Activated T-cell treated with anti-CD3 and anti-CD28 coated beads, Interleukin-2, amount 50 U/mL, for 72 hours (primary cell): ENCODE measurements around the gene ACSS1. TPM values are rescaled to one million over a fixed set of nuclear protein-coding genes. Genes with fewer than 3 reads are reported as not detected.

Experiments
- ATAC-seq, 2 donors: fragments of 150-1000 bp; cut with Tn5 transposase; replicated peaks in 1 of 2; 2 replicates each; pipeline ENCODE4 v1.10.0; 2021; ENCODE audit warnings: moderate library complexity in 2 of 2, mild to moderate bottlenecking in 1 of 2
- DNase-seq, 2 donors: peaks; one replicate each; pipeline ENCODE4 v3.0.0; 2021 to 2022; ENCODE audit warnings: mixed read lengths in 1 of 2
- H3K27ac Mint-ChIP-seq: one replicate; pipeline ENCODE4 v1.8.0; 2022; ENCODE audit warnings: mild to moderate bottlenecking, moderate library complexity, mixed read lengths
- H3K27me3 Mint-ChIP-seq: one replicate; pipeline ENCODE4 v1.8.0; 2022; ENCODE audit warnings: low read depth, mixed read lengths
- H3K36me3 Mint-ChIP-seq, 2 donors: one replicate each; pipeline ENCODE4 v1.8.0; 2022; ENCODE audit warnings: mixed read lengths in 2 of 2, mild to moderate bottlenecking in 1 of 2; ENCODE audit not compliant: insufficient read depth in 2 of 2
- H3K4me1 Mint-ChIP-seq: one replicate; pipeline ENCODE4 v1.8.0; 2022; ENCODE audit warnings: low read depth, mixed read lengths
- H3K4me3 Mint-ChIP-seq, 2 donors: one replicate each; pipeline ENCODE4 v1.8.0; 2022; ENCODE audit warnings: mild to moderate bottlenecking in 2 of 2, mixed read lengths in 2 of 2, moderate library complexity in 2 of 2
- H3K9me3 Mint-ChIP-seq, 2 donors: one replicate each; pipeline ENCODE4 v1.8.0; 2022; ENCODE audit warnings: mixed read lengths in 2 of 2
- total RNA-seq, 2 donors: library from RNA; stranded (reverse); gene quantifications; one replicate each; pipeline ENCODE4 v1.2.3, GENCODE V29; 2022

ACSS1 gene
- total RNA-seq, 2 donors from 2014 or later, result 18.2 to 23.8 TPM

GRCh38 chr20:25052255-25053194 is 5.4 kb downstream of the ACSS1 start:
- peaks cover 0 to 1% of the 10 kb centered on the region in 2 donors for H3K36me3 Mint-ChIP-seq

DNA sequence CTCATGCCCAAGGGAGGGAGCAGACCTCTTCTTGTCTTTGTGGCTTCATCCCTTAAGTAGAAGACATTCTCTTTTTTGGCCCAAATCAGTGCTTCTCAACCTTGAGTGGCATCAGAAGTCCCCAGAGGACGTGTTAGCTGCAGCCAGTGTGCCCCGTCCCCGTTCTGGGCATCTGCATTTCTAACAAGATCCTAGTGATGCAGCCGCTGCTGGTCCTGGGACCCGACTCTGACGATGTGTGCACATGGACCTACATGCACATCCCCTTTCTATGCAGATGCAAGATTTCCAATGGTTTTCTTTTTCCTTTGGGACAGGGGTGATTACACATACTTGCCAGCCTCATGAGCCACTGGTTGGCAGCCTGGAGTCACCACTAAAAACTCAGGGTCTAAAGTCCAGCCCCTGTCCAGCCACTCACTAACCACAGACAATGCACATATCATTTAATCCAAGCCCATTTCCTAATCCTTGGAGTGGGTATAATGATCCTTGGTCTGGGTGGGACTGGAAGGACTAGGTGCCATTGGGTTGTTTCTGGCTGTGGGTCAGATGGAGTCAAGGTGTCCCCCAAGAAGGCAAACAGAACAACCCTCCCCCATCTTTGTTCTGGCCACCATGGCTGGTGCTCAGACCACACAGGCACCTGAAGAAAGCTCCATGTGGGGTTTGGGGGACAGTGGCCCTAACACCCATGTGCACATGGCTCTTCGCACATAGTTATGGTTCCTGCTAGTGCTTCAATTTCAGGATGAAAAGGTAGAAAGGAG is 6.4 kb downstream of the ACSS1 start:
- DNase-seq (no peak), ATAC-seq (no peak)
- H3K27ac Mint-ChIP-seq, result no peak overlapping the region
- H3K27me3 Mint-ChIP-seq, result no peaks in the 10 kb centered on the region
- H3K9me3 Mint-ChIP-seq, result no peaks in the 10 kb centered on the region
- H3K36me3 Mint-ChIP-seq, result peaks cover 0 to 1% of the 10 kb centered on the region in 2 donors
- H3K4me1 Mint-ChIP-seq, result peaks cover 49% of the 10 kb centered on the region
- H3K4me3 Mint-ChIP-seq, result no peak overlapping the region

More at GRCh38 chr20:25052255-25053194, 5.4 kb downstream of the ACSS1 start:
- Mint-ChIP-seq H3K27me3 (no peaks in the 10 kb centered on the region), H3K27ac (no peak overlapping the region), H3K9me3 (no peaks in the 10 kb centered on the region), H3K4me3 (no peak overlapping the region), H3K4me1 (peaks cover 55% of the 10 kb centered on the region)
- DNase-seq (no peak), ATAC-seq (no peak)

- Mint-ChIP-seq H3K36me3 (no peaks in the 10 kb centered on the region), H3K27ac (no peak overlapping the region)
These were observed 7.2 kb downstream of the ACSS1 start for GRCh38 chr20:25050501-25051350.

DNA sequence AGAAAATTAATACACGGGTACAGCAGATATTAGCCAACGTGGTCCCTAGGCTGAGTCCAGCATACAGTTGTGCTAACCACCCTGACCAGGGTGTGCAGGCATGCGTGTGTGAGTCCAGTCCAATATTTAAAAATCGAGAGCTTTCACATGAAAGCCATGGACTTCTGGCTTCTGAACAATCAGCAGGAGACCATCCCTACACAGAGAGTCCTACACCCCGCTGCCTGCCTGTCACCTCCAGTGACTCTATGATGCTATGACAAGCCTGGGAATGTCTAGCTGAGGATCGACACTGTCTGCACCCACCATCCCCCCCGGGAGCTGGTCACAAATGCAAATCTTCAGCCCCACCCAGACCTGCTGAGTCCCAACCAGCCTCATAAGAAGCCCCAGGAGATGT is 7.9 kb downstream of the ACSS1 start:
- peaks cover 34% of the 10 kb centered on the region for H3K4me1 Mint-ChIP-seq
- DNase-seq, result no peak
- no peak overlapping the region for H3K27ac Mint-ChIP-seq
- no peak for ATAC-seq
- no peak overlapping the region for H3K4me3 Mint-ChIP-seq
- no peaks in the 10 kb centered on the region for H3K36me3 Mint-ChIP-seq
- H3K9me3 Mint-ChIP-seq, result no peaks in the 10 kb centered on the region
- H3K27me3 Mint-ChIP-seq, result no peaks in the 10 kb centered on the region

More at GRCh38 chr20:25050501-25051350, 7.2 kb downstream of the ACSS1 start:
- H3K27me3 Mint-ChIP-seq, result no peaks in the 10 kb centered on the region
- no peak for DNase-seq
- no peak for ATAC-seq
- H3K4me1 Mint-ChIP-seq, result peaks cover 41% of the 10 kb centered on the region
- H3K4me3 Mint-ChIP-seq, result no peak overlapping the region
- H3K9me3 Mint-ChIP-seq, result no peaks in the 10 kb centered on the region

GRCh38 chr20:25049261-25050060 is 8.5 kb downstream of the ACSS1 start:
- peak overlapping the region in 1 of 2 donors; percentile 34 for H3K4me3 Mint-ChIP-seq
- peak overlapping the region; percentile 56 for H3K27ac Mint-ChIP-seq
- H3K4me1 Mint-ChIP-seq, result peaks cover 28% of the 10 kb centered on the region
- no peaks in the 10 kb centered on the region for H3K27me3 Mint-ChIP-seq
- no peak for DNase-seq
- H3K36me3 Mint-ChIP-seq, result no peaks in the 10 kb centered on the region
- no peak for ATAC-seq
- H3K9me3 Mint-ChIP-seq, result no peaks in the 10 kb centered on the region

GRCh38 chr20:25048519-25048952 is 9.4 kb downstream of the ACSS1 start:
- no peaks in the 10 kb centered on the region for H3K27me3 Mint-ChIP-seq
- H3K9me3 Mint-ChIP-seq, result no peaks in the 10 kb centered on the region
- peaks cover 19% of the 10 kb centered on the region for H3K4me1 Mint-ChIP-seq
- no peak overlapping the region for H3K4me3 Mint-ChIP-seq
- DNase-seq, result no peak
- no peak for ATAC-seq
- no peak overlapping the region for H3K27ac Mint-ChIP-seq
- H3K36me3 Mint-ChIP-seq, result no peaks in the 10 kb centered on the region

DNA sequence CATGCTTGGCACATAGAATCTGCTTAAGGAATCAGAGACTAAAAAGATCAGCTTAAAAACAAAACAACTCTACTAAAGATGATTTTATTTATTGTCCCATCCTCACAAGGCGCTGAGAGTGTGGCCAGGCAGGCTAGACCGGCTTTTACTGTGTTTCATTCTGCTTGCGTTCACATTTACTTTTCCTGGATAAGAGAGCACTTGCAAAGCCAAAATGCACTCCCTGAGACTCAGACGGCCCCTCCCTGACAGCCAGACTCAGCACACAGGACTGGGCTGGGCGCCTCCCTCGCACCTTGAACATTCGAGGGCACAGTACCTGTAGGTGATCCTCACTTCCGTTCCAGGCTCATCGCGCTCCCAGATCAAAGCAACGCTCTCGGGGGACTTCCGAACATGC is 10.2 kb downstream of the ACSS1 start:
- Mint-ChIP-seq H3K27ac (no peak overlapping the region), H3K4me1 (peaks cover 18% of the 10 kb centered on the region)
- no peak for DNase-seq

DNA sequence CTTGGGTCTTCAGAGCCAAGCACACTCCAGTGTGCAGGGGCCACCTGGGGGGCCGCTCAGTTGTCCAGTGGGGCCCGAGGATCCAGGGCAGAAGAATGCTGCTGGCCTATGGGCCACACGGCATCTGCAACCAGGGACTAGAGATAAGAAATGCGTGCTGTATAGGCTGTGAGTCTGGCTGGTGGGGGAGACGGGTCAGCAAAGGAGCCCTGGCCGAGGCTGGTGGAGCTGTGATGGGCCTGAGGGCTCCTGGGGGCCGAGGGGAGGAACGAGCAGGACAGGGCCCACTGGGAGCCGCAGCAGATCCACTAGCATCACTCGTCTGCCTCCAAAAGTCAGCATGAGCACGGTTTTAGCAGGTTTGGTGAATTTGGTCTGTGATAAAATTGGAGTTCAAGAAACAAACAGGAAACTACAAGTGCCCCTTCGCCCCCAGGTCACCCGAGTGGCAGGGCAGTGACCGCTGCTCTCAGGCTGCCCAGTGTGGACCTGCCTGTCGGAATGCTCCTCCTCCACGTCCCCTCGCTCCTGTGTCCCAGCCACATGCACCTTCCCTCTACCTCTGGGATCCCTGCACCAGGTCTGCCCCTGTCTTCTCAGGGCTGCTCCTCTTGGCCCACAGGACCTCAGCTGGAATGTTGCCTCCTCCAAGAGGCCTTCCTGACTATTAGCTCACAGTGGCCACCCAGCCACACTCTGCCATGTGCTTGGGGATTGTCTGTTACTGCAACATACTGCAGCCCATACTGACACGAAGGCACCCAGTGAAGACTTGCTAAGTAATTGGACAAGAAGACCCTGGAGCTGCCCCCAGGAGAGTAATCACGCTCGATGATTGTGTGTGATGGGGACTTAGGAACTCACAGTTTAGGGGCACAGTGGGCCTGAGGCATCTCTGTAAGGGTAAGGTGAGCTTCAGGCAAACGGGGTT is 10.9 kb downstream of the ACSS1 start:
- ATAC-seq, result no peak
- H3K27me3 Mint-ChIP-seq, result no peaks in the 10 kb centered on the region
- H3K36me3 Mint-ChIP-seq, result no peaks in the 10 kb centered on the region
- H3K9me3 Mint-ChIP-seq, result no peaks in the 10 kb centered on the region
- peaks cover 15% of the 10 kb centered on the region for H3K4me1 Mint-ChIP-seq
- DNase-seq, result no peak
- H3K4me3 Mint-ChIP-seq, result no peak overlapping the region
- H3K27ac Mint-ChIP-seq, result no peak overlapping the region

More for the DNA sequence above, 10.2 kb downstream of the ACSS1 start:
- Mint-ChIP-seq H3K9me3 (no peaks in the 10 kb centered on the region), H3K4me3 (no peak overlapping the region), H3K36me3 (no peaks in the 10 kb centered on the region), H3K27me3 (no peaks in the 10 kb centered on the region)
- no peak for ATAC-seq

- DNase-seq (no peak), ATAC-seq (no peak)
- Mint-ChIP-seq H3K4me3 (no peak overlapping the region), H3K4me1 (peaks cover 12% of the 10 kb centered on the region), H3K27me3 (no peaks in the 10 kb centered on the region), H3K9me3 (no peaks in the 10 kb centered on the region), H3K27ac (no peak overlapping the region), H3K36me3 (no peaks in the 10 kb centered on the region)
These were observed 11.7 kb downstream of the ACSS1 start for GRCh38 chr20:25046181-25046641.

DNA sequence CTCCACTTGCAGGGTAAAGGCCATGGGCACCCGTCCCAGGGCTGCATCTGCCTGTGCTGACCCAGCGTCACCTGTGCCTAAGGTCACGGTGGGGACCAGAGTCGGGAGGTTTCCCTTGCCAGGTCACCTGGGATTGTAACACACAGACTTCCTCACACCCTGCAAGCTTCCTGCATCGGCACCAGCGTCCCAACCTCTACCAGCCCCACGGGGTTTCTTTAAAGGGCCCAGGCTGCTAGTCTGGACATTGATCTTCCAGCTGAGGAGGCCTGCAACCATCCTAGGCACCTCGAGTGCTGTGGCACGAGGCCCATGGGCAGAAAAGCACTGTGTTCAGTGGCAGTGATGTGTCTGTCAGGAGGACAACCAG is 12.6 kb downstream of the ACSS1 start:
- H3K4me3 Mint-ChIP-seq, result no peak overlapping the region
- no peaks in the 10 kb centered on the region for H3K9me3 Mint-ChIP-seq
- H3K4me1 Mint-ChIP-seq, result peaks cover 12% of the 10 kb centered on the region
- ATAC-seq, result no peak
- H3K27ac Mint-ChIP-seq, result no peak overlapping the region
- H3K36me3 Mint-ChIP-seq, result no peaks in the 10 kb centered on the region
- no peak for DNase-seq
- no peaks in the 10 kb centered on the region for H3K27me3 Mint-ChIP-seq

GRCh38 chr20:25044660-25045342 is 13.1 kb downstream of the ACSS1 start:
- ATAC-seq, result no peak
- no peak for DNase-seq
- H3K9me3 Mint-ChIP-seq, result no peaks in the 10 kb centered on the region
- H3K27ac Mint-ChIP-seq, result no peak overlapping the region
- H3K4me3 Mint-ChIP-seq, result no peak overlapping the region
- H3K27me3 Mint-ChIP-seq, result no peaks in the 10 kb centered on the region
- no peaks in the 10 kb centered on the region for H3K36me3 Mint-ChIP-seq
- peaks cover 12% of the 10 kb centered on the region for H3K4me1 Mint-ChIP-seq
